GM19023 (cell line): ENCODE data around the gene DPP6.
"Not testable (repeated sequence)": the region's sequence is repeated elsewhere in the genome, so short reads cannot be mapped to it uniquely, and the experiment has no call there.

Source experiments
- ATAC-seq: cut with Tn5 transposase; IDR thresholded peaks from one replicate; pipeline ENCODE4 v1.9.1; 2021; ENCODE audit warnings: mild to moderate bottlenecking, moderate library complexity; ENCODE audit not compliant: unreplicated experiment

Gene DPP6

GRCh38 chr7:154148791-154149516, 96.8 kb downstream of the DPP6 start:
- not testable (repeated sequence) for ATAC-seq

GRCh38 chr7:154150656-154151055, 98.5 kb downstream of the DPP6 start:
- ATAC-seq: not testable (repeated sequence)

GRCh38 chr7:154151306-154151705, 99.1 kb downstream of the DPP6 start:
- not testable (repeated sequence) for ATAC-seq

- ATAC-seq: not testable (repeated sequence)
Measured at GRCh38 chr7:154155928-154156327, 103.7 kb downstream of the DPP6 start.

GRCh38 chr7:154162921-154163320, 110.7 kb downstream of the DPP6 start:
- ATAC-seq: not testable (repeated sequence)

- not testable (repeated sequence) for ATAC-seq
Measured at GRCh38 chr7:154163642-154164041, 111.4 kb downstream of the DPP6 start.

GRCh38 chr7:154167051-154167450, 114.9 kb downstream of the DPP6 start:
- no peak for ATAC-seq

GRCh38 chr7:154167807-154168206, 115.6 kb downstream of the DPP6 start:
- ATAC-seq: no peak

- ATAC-seq: no peak
Measured at GRCh38 chr7:154171422-154171821, 119.2 kb downstream of the DPP6 start.

GRCh38 chr7:154172236-154172635, 120.0 kb downstream of the DPP6 start:
- no peak for ATAC-seq

- no peak for ATAC-seq
Measured at GRCh38 chr7:154177584-154177983, 125.4 kb downstream of the DPP6 start.

GRCh38 chr7:154178895-154179294, 126.7 kb downstream of the DPP6 start:
- no peak for ATAC-seq

GRCh38 chr7:154183482-154183881, 131.3 kb downstream of the DPP6 start:
- no peak for ATAC-seq

GRCh38 chr7:154183946-154184345, 131.7 kb downstream of the DPP6 start:
- ATAC-seq: no peak

- ATAC-seq: no peak
Measured at GRCh38 chr7:154186811-154187210, 134.6 kb downstream of the DPP6 start.

- no peak for ATAC-seq
Measured at GRCh38 chr7:154188330-154188729, 136.1 kb downstream of the DPP6 start.

- no peak for ATAC-seq
Measured at GRCh38 chr7:154195266-154195665, 143.1 kb downstream of the DPP6 start.

- ATAC-seq: no peak
Measured at GRCh38 chr7:154198481-154198880, 146.3 kb downstream of the DPP6 start.

- ATAC-seq: no peak
Measured at GRCh38 chr7:154200241-154200640, 148.0 kb downstream of the DPP6 start.

- ATAC-seq: no peak
Measured at GRCh38 chr7:154202002-154202401, 149.8 kb downstream of the DPP6 start.

GRCh38 chr7:154204046-154204445, 151.8 kb downstream of the DPP6 start:
- no peak for ATAC-seq

GRCh38 chr7:154212861-154213260, 160.7 kb downstream of the DPP6 start:
- ATAC-seq: no peak
